ENCODE data around the gene STK39. TPM values are rescaled to one million over a fixed set of nuclear protein-coding genes. Genes with fewer than 3 reads are reported as not detected.
"Not testable (repeated sequence)": the region's sequence is repeated elsewhere in the genome, so short reads cannot be mapped to it uniquely, and the experiment has no call there.

Gene STK39
- total RNA-seq, 1 donor from 2014 or later = 28.2 TPM

DNA sequence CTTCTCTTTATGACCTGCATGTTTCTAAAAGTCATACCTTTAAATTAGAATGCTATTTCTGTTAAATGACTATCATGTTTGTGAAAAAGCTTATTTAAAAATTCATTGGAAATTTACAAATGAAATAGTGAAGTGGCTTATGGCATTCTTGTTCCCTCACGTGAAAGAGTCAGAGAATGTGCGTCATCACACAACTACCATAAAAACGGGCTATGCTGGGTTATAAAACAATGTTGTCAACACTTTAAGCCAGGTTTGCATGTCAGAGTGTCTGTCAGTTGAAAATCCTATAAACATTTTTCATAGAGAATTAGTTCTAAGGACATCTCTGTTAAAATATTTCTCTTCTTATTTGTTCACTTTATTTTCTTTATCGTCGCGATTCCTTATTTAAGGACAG lies 42.5 kb upstream of the STK39 start:
- Mint-ChIP-seq H3K4me3 (no peak overlapping the region), H3K36me3 (ENCODE audit: low read depth) (no peaks in the 10 kb centered on the region), H3K4me1 (no peaks in the 10 kb centered on the region), H3K27me3 (ENCODE audit: low read depth) (no peaks in the 10 kb centered on the region), H3K9me3 (no peaks in the 10 kb centered on the region), H3K27ac (ENCODE audit: unreplicated experiment) (no peak overlapping the region)
- TF ChIP-seq, protein P1, sequence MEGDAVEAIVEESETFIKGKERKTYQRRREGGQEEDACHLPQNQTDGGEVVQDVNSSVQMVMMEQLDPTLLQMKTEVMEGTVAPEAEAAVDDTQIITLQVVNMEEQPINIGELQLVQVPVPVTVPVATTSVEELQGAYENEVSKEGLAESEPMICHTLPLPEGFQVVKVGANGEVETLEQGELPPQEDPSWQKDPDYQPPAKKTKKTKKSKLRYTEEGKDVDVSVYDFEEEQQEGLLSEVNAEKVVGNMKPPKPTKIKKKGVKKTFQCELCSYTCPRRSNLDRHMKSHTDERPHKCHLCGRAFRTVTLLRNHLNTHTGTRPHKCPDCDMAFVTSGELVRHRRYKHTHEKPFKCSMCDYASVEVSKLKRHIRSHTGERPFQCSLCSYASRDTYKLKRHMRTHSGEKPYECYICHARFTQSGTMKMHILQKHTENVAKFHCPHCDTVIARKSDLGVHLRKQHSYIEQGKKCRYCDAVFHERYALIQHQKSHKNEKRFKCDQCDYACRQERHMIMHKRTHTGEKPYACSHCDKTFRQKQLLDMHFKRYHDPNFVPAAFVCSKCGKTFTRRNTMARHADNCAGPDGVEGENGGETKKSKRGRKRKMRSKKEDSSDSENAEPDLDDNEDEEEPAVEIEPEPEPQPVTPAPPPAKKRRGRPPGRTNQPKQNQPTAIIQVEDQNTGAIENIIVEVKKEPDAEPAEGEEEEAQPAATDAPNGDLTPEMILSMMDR (conservative IDR thresholded peaks at IDR 0.05) = no peak
- DNase-seq (ENCODE audit: low read depth, low spot score) = no peak

DNA sequence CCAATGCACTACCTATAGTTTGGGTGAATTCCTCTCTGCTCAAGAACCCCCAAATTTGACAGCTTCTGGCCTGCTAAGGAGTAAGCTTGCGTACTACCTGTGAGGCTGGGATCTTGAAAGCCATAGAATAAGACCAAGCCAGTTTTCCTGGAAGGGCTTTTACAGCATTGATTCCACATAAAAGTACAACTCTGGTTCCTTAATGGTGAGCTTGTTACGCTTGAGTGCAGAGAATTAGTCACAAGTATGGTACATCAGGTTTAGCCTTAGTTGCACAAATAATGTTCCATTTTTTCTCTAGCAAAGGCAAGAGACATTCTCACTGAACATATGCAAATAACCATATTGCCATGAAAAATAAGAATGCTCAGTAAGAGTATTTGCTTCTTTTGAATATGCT lies 39.1 kb upstream of the STK39 start:
- Mint-ChIP-seq H3K36me3 (ENCODE audit: low read depth) (no peaks in the 10 kb centered on the region), H3K9me3 (no peaks in the 10 kb centered on the region), H3K27me3 (ENCODE audit: low read depth) (no peaks in the 10 kb centered on the region), H3K4me1 (no peaks in the 10 kb centered on the region), H3K27ac (ENCODE audit: unreplicated experiment) (no peak overlapping the region), H3K4me3 (no peak overlapping the region)
- DNase-seq (ENCODE audit: low read depth, low spot score) = no peak
- TF ChIP-seq, protein P1 (conservative IDR thresholded peaks at IDR 0.05) = no peak

DNA sequence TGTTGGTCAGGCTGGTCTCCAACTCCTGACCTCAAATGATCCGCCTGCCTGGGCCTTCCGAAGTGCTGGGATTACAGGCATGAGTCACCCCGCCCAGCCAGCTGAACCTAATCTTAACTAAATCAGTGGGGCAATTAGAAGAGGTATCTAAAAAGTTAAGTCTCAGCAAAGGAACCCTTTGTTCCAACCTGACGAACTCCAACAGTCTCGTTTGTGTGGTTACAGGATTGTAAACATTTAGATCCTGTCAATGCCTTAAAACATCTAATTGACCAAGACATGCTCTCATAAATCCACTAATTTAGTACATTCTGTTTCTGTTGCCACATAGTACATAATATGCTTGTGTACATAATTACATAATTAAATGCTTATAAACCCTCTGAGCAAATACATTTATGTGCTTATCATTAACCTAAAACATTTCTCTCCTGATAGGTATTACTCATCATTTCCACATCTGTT lies 31.1 kb upstream of the STK39 start:
- Mint-ChIP-seq H3K4me3 (no peak overlapping the region), H3K27me3 (ENCODE audit: low read depth) (no peaks in the 10 kb centered on the region), H3K27ac (ENCODE audit: unreplicated experiment) (no peak overlapping the region), H3K9me3 (no peaks in the 10 kb centered on the region), H3K36me3 (ENCODE audit: low read depth) (no peaks in the 10 kb centered on the region), H3K4me1 (no peaks in the 10 kb centered on the region)
- TF ChIP-seq, protein P1 (conservative IDR thresholded peaks at IDR 0.05) = no peak
- no peak for DNase-seq (ENCODE audit: low read depth, low spot score)

DNA sequence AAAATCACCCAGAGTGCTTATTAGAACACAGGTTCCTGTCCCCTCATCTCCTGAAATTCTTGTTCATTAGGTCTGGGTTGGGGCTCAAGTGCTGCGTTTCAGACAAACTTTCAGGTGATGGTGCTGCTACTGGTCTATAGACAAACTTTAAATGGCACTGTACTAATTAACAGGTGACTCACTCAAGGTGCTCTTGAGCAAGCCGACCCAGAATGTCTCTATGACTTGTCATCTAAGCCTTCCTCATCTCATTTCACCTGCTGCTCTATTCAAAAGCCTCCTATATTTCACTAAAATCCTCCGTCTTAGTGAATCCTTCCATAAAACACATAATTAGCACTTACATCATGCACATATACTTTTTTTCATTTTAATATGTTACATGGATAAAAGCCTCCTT lies 29.9 kb upstream of the STK39 start:
- no peak overlapping the region for H3K27ac Mint-ChIP-seq (ENCODE audit: unreplicated experiment)
- H3K36me3 Mint-ChIP-seq (ENCODE audit: low read depth) = no peaks in the 10 kb centered on the region
- no peak for DNase-seq (ENCODE audit: low read depth, low spot score)
- TF ChIP-seq, protein P1 (conservative IDR thresholded peaks at IDR 0.05) = no peak
- no peaks in the 10 kb centered on the region for H3K27me3 Mint-ChIP-seq (ENCODE audit: low read depth)
- no peak overlapping the region for H3K4me3 Mint-ChIP-seq
- H3K4me1 Mint-ChIP-seq = no peaks in the 10 kb centered on the region
- no peaks in the 10 kb centered on the region for H3K9me3 Mint-ChIP-seq

DNA sequence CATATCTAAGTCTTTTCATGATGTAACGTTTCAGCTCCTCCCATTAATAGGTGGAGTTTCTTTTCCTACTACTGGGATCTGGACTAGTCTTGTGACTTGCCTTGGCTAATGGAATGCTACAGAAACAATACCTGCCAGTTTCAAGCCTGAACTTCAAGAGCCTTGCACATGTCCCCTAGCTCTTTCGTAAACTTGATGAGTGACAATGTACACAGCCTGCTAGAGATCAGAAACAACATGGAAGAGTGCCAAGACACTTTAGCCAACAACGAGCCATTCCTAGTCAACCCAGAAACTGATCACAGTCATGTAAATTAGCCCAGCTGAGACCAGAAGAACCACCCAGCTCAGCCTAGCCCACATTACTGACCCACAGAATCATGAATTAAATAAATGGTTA lies 24.8 kb upstream of the STK39 start:
- H3K4me1 Mint-ChIP-seq = peaks cover 11% of the 10 kb centered on the region
- H3K4me3 Mint-ChIP-seq = no peak overlapping the region
- no peaks in the 10 kb centered on the region for H3K27me3 Mint-ChIP-seq (ENCODE audit: low read depth)
- TF ChIP-seq, protein P1 (conservative IDR thresholded peaks at IDR 0.05) = no peak
- H3K27ac Mint-ChIP-seq (ENCODE audit: unreplicated experiment) = no peak overlapping the region
- no peak for DNase-seq (ENCODE audit: low read depth, low spot score)
- no peaks in the 10 kb centered on the region for H3K36me3 Mint-ChIP-seq (ENCODE audit: low read depth)
- no peaks in the 10 kb centered on the region for H3K9me3 Mint-ChIP-seq

DNA sequence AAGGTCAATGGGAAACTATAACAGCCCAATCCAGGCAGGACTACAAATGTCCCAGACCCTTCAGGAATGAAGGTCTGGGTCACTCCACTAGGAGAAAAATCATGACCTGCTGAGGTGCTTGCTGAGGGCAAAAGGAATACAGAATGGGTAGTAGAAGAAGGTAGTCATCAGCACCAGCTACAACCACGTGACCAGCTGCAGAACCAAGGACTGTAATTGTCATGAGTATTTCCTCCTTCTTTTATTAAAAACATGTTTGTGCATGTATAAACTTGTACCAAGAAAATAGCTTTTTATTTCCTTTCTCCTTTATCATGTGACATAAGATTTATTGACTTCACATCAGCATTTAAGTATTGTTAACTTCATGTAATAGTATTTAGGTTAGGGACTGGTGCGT lies 15.5 kb upstream of the STK39 start:
- not testable (repeated sequence) for DNase-seq (ENCODE audit: low read depth, low spot score); H3K27me3 Mint-ChIP-seq (ENCODE audit: low read depth); H3K4me3 Mint-ChIP-seq; H3K27ac Mint-ChIP-seq (ENCODE audit: unreplicated experiment); H3K36me3 Mint-ChIP-seq (ENCODE audit: low read depth); H3K9me3 Mint-ChIP-seq; H3K4me1 Mint-ChIP-seq

Data from neural crest cell (in vitro differentiated cells).